ENCODE data around the gene PDCD5. TPM values are rescaled to one million over a fixed set of nuclear protein-coding genes. Genes with fewer than 3 reads are reported as not detected.
"Not testable (repeated sequence)": the region's sequence is repeated elsewhere in the genome, so short reads cannot be mapped to it uniquely, and the experiment has no call there.

The PDCD5 gene
- total and polyA plus RNA-seq, 11 donors = 94.3 to 331 (median 157) TPM

DNA sequence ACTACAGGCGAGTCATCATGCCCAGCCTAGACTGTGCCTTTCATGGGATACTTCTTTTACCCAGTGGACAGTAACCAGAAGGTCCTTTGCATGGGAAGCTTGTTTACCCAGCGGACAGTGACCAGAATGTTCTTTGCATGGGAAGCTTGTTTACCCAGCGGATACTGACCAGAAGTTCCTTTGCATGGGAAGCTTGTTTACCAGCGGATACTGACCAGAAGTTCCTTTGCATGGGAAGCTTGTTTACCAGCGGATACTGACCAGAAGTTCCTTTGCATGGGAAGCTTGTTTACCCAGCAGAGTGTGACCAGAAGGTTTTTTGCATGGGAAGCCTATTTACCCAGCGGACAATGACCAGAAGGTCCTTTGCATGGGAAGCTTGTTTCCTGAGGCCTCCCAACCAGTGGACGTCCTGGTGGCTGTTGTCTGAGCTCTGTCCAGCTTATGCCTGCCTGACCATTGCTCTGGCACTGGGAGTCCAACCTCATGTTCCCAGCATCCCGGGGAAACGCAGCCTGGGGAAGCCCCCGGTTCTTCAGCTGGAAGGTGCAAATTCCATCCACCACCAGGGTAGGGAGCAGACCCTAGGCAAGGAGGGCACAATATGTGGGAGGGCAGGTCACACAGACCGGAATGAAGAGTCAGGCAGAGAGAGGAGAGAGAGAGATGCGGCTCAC is 41.6 kb upstream of the PDCD5 start:
- intact Hi-C loops (cut with DNase I) = no loop called here
- 74 to 92% (median 77%) methylated on average over 10 to 12 of the region's 12 CpGs for WGBS, 4 donors
- no peak overlapping the region for H3K4me3 ChIP-seq
- ATAC-seq (no peak), DNase-seq (no peak)
- H3K4me1 ChIP-seq = no peaks in the 10 kb centered on the region
- no peaks in the 10 kb centered on the region for H3K27me3 ChIP-seq
- peaks cover 0 to 3% (median 0%) of the 10 kb centered on the region in 12 donors for H3K9me3 ChIP-seq
- no peak for TF ChIP-seq POLR2A (IDR thresholded peaks at IDR 0.05)
- TF ChIP-seq, protein P1, sequence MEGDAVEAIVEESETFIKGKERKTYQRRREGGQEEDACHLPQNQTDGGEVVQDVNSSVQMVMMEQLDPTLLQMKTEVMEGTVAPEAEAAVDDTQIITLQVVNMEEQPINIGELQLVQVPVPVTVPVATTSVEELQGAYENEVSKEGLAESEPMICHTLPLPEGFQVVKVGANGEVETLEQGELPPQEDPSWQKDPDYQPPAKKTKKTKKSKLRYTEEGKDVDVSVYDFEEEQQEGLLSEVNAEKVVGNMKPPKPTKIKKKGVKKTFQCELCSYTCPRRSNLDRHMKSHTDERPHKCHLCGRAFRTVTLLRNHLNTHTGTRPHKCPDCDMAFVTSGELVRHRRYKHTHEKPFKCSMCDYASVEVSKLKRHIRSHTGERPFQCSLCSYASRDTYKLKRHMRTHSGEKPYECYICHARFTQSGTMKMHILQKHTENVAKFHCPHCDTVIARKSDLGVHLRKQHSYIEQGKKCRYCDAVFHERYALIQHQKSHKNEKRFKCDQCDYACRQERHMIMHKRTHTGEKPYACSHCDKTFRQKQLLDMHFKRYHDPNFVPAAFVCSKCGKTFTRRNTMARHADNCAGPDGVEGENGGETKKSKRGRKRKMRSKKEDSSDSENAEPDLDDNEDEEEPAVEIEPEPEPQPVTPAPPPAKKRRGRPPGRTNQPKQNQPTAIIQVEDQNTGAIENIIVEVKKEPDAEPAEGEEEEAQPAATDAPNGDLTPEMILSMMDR (IDR thresholded peaks at IDR 0.05) = no peak
- no peak overlapping the region for H3K27ac ChIP-seq
- H3K36me3 ChIP-seq = no peaks in the 10 kb centered on the region

DNA sequence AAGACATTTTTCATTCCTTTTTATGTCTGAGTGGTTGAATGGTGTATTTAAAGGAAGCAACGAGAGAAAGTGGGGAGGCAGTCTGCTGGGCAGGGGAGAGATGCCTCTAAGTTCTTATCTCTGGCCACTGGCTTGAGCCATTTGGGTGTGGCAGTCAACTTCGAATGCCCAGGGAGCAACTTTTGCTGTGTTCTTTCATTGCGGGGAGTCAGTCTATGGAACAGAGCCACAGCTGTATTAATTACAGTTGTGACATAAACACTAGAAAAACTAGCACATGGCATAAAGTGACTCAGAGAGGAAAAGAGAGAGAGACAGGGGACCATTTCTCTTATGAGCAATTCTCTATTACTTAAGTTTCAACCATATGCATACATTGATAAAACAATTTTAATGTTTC is 40.4 kb upstream of the PDCD5 start:
- TF ChIP-seq, protein P1 (IDR thresholded peaks at IDR 0.05) = no peak
- no peak for TF ChIP-seq POLR2A (IDR thresholded peaks at IDR 0.05)
- WGBS, 4 donors = 60 to 69% (median 65%) methylated on average over 3 of the region's 3 CpGs
- no peaks in the 10 kb centered on the region for H3K27me3 ChIP-seq
- no peak overlapping the region for H3K4me3 ChIP-seq
- H3K9me3 ChIP-seq = no peaks in the 10 kb centered on the region
- no peak for DNase-seq
- intact Hi-C loops (cut with DNase I) = no loop called here
- no peaks in the 10 kb centered on the region for H3K36me3 ChIP-seq
- no peak for ATAC-seq
- H3K27ac ChIP-seq = no peak overlapping the region
- no peaks in the 10 kb centered on the region for H3K4me1 ChIP-seq

DNA sequence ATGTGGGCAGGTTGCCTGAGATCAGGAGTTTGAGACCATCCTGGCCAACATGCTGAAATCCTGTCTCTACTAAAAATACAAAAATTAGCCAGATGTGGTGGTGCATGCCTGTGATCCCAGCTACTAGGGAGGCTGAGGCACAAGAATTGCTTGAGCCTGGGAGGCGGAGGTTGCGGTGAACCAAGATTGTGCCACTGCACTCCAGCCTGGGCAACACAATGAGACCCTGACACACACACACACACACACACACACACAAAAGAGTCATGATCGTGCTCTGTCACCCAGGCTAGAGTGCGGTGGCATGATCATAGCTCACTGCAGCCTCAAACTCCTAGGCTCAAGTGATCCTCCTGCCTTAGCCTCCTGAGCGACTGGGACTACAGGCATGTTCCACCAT is 39.6 kb upstream of the PDCD5 start:
- ATAC-seq; H3K36me3 ChIP-seq; H3K4me3 ChIP-seq; DNase-seq; H3K4me1 ChIP-seq; H3K9me3 ChIP-seq; intact Hi-C loops (cut with DNase I); H3K27ac ChIP-seq; H3K27me3 ChIP-seq: not testable (repeated sequence)
- WGBS, 4 donors = 84 to 97% (median 92%) methylated on average over 4 to 5 of the region's 5 CpGs

DNA sequence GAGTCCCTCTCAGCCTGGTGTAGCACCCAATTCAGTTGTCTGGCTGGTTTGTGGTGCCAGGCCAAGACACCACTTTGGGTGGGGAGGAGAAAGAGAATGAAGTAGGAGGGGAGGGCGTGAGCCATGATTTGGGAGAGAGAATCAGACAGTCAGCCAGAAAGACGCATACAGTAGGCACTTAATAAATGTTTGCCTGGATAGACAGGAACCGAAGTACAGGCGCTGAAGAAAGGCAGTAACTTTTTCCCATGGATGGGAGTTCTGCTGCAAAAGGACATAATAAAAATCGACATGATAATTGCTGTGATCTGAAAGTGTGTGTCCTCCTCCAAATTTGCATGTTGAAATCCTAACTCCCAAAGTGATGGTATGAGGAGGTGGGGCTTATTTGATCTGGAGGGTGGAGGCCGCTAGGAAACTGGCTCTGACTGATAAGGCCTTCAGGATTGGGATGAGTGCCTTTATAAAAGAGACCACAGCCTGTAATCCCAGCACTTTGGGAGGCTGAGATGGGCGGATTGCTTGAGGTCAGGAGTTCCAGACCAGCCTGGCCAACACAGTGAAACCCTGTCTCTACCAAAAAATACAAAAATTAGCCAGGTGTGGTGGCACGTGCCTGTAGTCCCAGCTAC is 38.4 kb upstream of the PDCD5 start:
- Histone ChIP-seq H3K27me3 (no peaks in the 10 kb centered on the region), H3K36me3 (no peaks in the 10 kb centered on the region), H3K9me3 (no peaks in the 10 kb centered on the region), H3K27ac (no peak overlapping the region), H3K4me3 (no peak overlapping the region), H3K4me1 (no peaks in the 10 kb centered on the region)
- DNase-seq = no peak
- TF ChIP-seq, protein P1 (IDR thresholded peaks at IDR 0.05) = no peak
- TF ChIP-seq POLR2A (IDR thresholded peaks at IDR 0.05) = no peak
- ATAC-seq = no peak
- WGBS, 4 donors = 69 to 78% (median 73%) methylated on average over 8 of the region's 8 CpGs
- intact Hi-C loops (cut with DNase I) = no loop called here

Data from heart left ventricle (tissue), 16 donors.